Globus pallidus (tissue), 1 donor: Measurements from ENCODE around the gene NFATC2.
"Not testable (repeated sequence)": the region's sequence is repeated elsewhere in the genome, so short reads cannot be mapped to it uniquely, and the experiment has no call there.

Source experiments
- DNase-seq: peaks from one replicate; pipeline ENCODE4 v3.0.0-alpha.2; 2015; ENCODE audit warnings: low spot score

The NFATC2 gene

GRCh38 chr20:51353491-51353890 lies 189.0 kb downstream of the NFATC2 start:
- no peak for DNase-seq

GRCh38 chr20:51352791-51353190 lies 189.7 kb downstream of the NFATC2 start:
- DNase-seq, result no peak

- DNase-seq, result no peak
Observed at GRCh38 chr20:51350941-51351631, 191.4 kb downstream of the NFATC2 start.

DNA sequence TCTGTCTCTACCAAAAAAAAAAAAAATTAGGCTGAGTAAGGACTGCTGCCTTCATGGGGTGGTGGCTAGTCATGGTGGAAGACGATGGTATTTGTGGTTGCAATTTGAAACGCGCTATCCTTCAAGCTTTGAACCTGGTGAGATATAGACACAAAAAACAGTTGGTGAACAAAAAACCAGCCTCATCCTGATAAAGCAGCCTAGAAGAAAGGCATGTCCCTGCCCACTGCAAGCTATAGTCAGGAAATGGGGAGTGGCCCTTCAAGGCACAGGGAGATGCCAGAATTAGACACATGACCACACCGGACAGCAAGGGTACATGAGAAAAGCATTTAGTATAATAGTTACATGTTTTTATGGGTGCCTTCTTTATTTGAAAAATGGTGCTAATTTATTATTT lies 193.6 kb downstream of the NFATC2 start:
- no peak for DNase-seq

DNA sequence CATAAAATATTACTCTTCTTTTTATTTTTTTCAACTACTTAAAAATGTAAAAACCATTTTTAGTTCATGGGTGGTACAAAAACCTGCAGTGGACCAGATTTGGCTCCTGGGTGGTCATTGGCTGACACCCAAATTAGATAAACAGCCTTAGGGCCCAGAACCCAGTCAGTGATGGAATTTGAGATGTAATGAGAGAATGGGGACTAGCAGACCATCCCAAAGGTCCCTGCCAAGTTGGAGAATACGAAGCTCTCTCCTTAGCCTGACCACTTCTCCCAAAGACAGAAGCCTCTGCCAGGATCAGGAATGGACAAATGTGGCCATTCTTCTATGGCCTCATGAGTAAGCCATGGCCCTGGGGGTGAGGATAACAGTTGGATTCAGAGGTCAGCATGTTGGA lies 194.7 kb downstream of the NFATC2 start:
- no peak for DNase-seq

- DNase-seq, result no peak
Observed at GRCh38 chr20:51346686-51347485, 195.6 kb downstream of the NFATC2 start.

DNA sequence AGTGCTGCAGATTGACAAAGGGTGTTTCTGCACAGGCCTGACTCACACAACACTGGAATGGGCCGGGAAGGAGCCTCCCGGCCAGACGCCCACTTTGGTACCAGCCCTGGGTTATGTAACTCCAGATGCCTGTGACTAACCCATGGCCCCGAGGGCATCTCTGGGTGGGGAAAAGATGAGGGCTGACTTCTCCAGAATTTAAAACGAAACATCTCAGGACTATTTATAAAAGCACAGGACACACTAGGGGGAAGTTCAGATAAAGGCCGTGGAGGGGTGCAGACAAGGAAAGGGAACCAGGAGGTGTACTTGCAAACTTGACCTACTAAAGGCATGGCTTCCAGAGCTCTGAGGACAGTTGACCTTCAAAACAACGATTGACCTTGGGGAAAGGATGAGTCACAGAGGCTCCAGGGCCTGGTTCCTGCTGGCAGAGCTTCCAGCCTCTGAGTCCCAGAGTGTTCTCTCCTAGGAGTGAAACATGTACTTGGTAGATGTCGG lies 196.9 kb downstream of the NFATC2 start:
- DNase-seq, result no peak

GRCh38 chr20:51343802-51344201 lies 198.7 kb downstream of the NFATC2 start:
- DNase-seq, result not testable (repeated sequence)

GRCh38 chr20:51342510-51343236 lies 199.8 kb downstream of the NFATC2 start:
- no peak for DNase-seq

DNA sequence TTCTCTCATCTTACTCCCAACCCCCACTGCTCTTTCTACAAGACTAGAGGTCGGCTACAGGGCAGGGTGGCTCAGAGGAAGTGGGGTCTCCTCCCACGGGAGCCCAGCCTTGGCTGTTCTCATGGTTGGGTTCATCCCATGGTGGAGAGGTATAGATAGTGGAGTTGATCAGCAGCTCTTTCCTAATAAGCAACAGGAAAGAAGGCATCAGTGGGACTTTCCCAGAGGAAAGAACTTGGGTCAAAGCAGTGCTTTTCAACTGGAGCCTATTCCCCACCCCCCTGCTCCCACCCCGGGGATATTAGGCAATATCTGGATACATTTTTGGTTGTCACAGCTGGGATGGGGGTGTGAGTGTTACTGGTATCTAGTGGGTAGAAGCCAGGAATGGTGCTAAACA lies 200.9 kb downstream of the NFATC2 start:
- no peak for DNase-seq

GRCh38 chr20:51340451-51340840 lies 202.1 kb downstream of the NFATC2 start:
- DNase-seq, result no peak

- no peak for DNase-seq
Observed at GRCh38 chr20:51339721-51340450, 202.6 kb downstream of the NFATC2 start.

DNA sequence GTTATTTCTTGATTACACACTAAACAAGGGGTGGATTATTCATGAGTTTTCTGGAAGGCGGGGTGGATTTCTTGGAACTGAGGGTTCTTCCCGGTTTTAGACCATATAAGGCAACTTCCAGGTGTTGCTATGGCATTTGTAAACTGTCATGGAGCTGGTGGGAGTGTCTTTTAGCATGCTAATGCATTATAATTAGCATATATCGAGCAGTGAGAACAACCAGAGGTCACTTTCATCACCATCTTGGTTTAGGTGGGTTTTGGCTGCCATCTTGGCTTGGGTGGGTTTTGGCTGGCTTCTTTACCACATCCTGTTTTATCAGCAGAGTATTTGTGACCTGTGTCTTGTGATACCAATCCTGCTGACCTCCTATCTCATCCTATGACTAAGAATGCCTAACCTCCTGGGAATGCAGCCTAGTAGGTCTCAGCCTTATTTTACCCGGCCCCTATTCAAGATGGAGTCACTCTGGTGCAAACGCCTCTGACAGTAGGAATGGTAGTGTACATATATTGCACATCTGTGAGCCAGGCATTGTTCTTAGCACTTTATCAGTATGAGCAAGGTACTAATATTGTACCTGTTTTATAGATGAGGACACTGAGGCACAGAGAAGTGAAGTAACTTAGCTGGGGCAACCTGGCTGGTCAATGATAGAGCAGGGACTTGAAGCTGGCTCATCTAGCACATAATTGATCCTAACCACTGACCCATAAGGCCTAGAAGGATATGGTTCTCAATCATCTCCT lies 203.7 kb downstream of the NFATC2 start:
- no peak for DNase-seq

DNA sequence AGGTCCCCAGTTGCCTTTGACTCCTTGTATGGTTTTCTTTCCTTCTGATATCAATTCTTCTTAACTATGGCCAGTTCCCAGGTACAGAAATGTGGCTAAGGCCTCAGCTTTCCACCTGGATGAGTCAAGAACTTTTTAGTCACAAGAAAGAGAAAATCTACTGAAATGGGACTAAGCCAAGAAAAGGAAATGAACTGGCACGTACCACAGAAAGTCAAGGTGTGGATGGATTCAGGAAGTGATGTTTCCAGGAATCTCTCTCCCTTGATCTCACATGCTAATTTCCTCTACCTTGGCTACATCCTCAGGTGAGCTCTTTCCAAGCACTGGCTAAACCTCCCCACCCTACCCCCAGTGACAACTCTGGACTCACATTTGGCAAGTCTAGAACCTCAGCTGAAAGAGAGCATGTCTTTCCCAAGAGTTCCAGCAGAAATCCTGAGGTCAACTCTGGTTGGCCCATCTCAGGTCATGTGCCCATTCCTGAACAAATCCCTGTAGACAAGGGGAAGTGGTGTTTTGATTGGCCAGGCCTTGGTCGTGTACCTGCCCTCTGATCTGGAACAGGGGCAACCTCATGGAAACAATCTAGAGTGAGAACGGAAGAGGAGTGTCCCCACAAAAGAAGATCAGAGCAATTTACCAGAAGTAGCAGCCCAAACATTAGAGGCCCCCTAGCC lies 205.3 kb downstream of the NFATC2 start:
- no peak for DNase-seq
